Activated CD4-positive, alpha-beta T cell treated with anti-CD3 and anti-CD28 coated beads for 36 hours (primary cell): Measurements from ENCODE around the gene KIAA0930. TPM values are rescaled to one million over a fixed set of nuclear protein-coding genes. Genes with fewer than 3 reads are reported as not detected.
"Not testable (repeated sequence)": the region's sequence is repeated elsewhere in the genome, so short reads cannot be mapped to it uniquely, and the experiment has no call there.

Experiments
- ATAC-seq: fragments of 200-7000 bp; cut with Tn5 transposase; one replicate; pipeline ENCODE4 v1.10.0; 2021; ENCODE audit warnings: mild to moderate bottlenecking, moderate library complexity
- CTCF ChIA-PET: fragments of 350-600 bp; sonication (Branson Sonifier 250); formaldehyde crosslinking; loops from one replicate; lab custom pipeline; 2021; ENCODE audit warnings: antibody characterized with exemption; lab: Charles Lee
- POLR2A ChIA-PET: fragments of 350-600 bp; sonication (Branson Sonifier 250); formaldehyde crosslinking; loops from one replicate; lab custom pipeline; 2021; ENCODE audit warnings: antibody characterized with exemption, inconsistent platforms; lab: Charles Lee
- DNase-seq: peaks from one replicate; pipeline ENCODE4 v3.0.0-alpha.2; 2020
- H3K27ac Mint-ChIP-seq: one replicate; pipeline ENCODE4 v1.8.0; 2021; ENCODE audit warnings: mixed read lengths
- H3K27me3 Mint-ChIP-seq: one replicate; pipeline ENCODE4 v1.8.0; 2021; ENCODE audit warnings: mixed read lengths
- H3K36me3 Mint-ChIP-seq: one replicate; pipeline ENCODE4 v1.8.0; 2021; ENCODE audit warnings: low read depth, mixed read lengths
- H3K4me1 Mint-ChIP-seq: one replicate; pipeline ENCODE4 v1.8.0; 2021; ENCODE audit warnings: mixed read lengths
- H3K4me3 Mint-ChIP-seq: one replicate; pipeline ENCODE4 v1.8.0; 2021; ENCODE audit warnings: mild to moderate bottlenecking, moderate library complexity, mixed read lengths
- H3K9me3 Mint-ChIP-seq: one replicate; pipeline ENCODE4 v1.8.0; 2021; ENCODE audit warnings: low read depth, mixed read lengths
- intact Hi-C, 2 experiments: fragments of 100-400 bp; cut with DNase I in 1 of 2; cut with micrococcal nuclease in 1 of 2; formaldehyde crosslinking; loops; one replicate each; pipeline versions ENCODE4 v1.14.2 to v1.15.1; 2022 to 2024; cut with DNase I, micrococcal nuclease
- total RNA-seq, 2 experiments: library from RNA; stranded (reverse); gene quantifications; one replicate each; pipeline ENCODE4 v1.2.3, GENCODE V29; 2021

Gene KIAA0930
- total RNA-seq, 2 experiments from 2014 or later, result 24.8 to 29.6 TPM

- ATAC-seq, result no peak
- ChIA-PET POLR2A (no interaction called here), CTCF (interaction anchor here (0.6 to 1.2 kb wide), 4 partner anchors 9 to 601 kb away, joined by 3 read pairs; no protein-coding TSS in a partner anchor)
- Mint-ChIP-seq H3K4me3 (no peak overlapping the region), H3K4me1 (peaks cover 2% of the 10 kb centered on the region), H3K27me3 (peaks cover 20% of the 10 kb centered on the region), H3K9me3 (peaks cover 3% of the 10 kb centered on the region), H3K27ac (no peak overlapping the region), H3K36me3 (no peaks in the 10 kb centered on the region)
- no peak for DNase-seq
- intact Hi-C loops, result loop anchor here in 1 of 2 experiments (10.0 kb wide), 1 partner anchor 292 kb away; no protein-coding TSS in a partner anchor
These were observed 21.7 kb upstream of the KIAA0930 start for GRCh38 chr22:45262195-45262930.

GRCh38 chr22:45261407-45262088 lies 20.9 kb upstream of the KIAA0930 start:
- no peak overlapping the region for H3K27ac Mint-ChIP-seq
- no peak overlapping the region for H3K4me3 Mint-ChIP-seq
- intact Hi-C loops, result loop anchor here in 1 of 2 experiments (10.0 kb wide), 1 partner anchor 293 kb away; no protein-coding TSS in a partner anchor
- DNase-seq, result no peak
- H3K4me1 Mint-ChIP-seq, result peaks cover 2% of the 10 kb centered on the region
- ChIA-PET POLR2A (no interaction called here), CTCF (interaction anchor here (0.6 to 1.2 kb wide), 4 partner anchors 8 to 602 kb away, joined by 3 read pairs; no protein-coding TSS in a partner anchor)
- no peaks in the 10 kb centered on the region for H3K36me3 Mint-ChIP-seq
- no peak for ATAC-seq
- peaks cover 16% of the 10 kb centered on the region for H3K27me3 Mint-ChIP-seq
- H3K9me3 Mint-ChIP-seq, result peaks cover 3% of the 10 kb centered on the region

DNA sequence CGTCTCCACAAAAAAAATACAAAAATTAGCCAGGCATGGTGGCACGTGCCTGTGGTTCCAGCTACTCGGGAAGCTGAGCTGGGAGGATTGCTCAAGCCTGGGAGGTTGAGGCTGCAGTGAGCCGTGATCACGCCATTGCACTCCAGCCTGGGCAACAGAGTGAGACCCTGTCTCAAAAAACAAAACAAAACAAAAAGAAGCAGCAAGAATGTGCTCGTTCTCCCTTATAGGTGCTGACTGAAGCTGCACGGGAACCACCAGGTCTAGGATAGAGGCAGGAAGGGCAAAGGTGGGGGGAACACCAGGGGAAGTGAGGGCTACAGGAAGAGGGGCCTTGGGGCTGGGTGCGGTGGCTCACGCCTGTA lies 19.7 kb upstream of the KIAA0930 start:
- intact Hi-C loops, result loop anchor here in 1 of 2 experiments (10.0 kb wide), 1 partner anchor 294 kb away; no protein-coding TSS in a partner anchor
- H3K36me3 Mint-ChIP-seq, POLR2A ChIA-PET, ATAC-seq, CTCF ChIA-PET, H3K27ac Mint-ChIP-seq, DNase-seq, H3K4me1 Mint-ChIP-seq, H3K4me3 Mint-ChIP-seq, H3K9me3 Mint-ChIP-seq: not testable (repeated sequence)
- peaks cover 16% of the 10 kb centered on the region for H3K27me3 Mint-ChIP-seq

GRCh38 chr22:45259754-45260394 lies 19.2 kb upstream of the KIAA0930 start:
- CTCF ChIA-PET, result no interaction called here

DNA sequence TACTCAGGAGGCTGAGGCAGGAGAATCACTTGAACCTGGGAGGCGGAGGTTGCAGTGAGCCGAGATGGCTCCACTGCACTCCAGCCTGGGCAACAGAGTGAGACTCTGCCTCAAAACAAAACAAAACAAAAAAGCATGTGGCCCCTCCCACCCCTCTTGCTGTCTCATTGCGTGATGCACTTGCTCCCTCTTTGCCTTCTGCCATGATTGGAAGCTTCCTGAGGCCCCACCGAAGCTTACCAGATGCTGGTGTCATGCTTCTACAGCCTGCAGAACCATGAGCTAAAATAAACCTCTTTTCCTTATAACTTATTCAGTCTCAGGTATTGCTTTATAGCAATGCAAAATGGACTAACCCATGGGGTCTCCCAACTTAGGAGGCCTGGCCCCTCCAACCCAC lies 17.2 kb upstream of the KIAA0930 start:
- H3K27ac Mint-ChIP-seq, CTCF ChIA-PET, H3K9me3 Mint-ChIP-seq, H3K4me1 Mint-ChIP-seq, H3K36me3 Mint-ChIP-seq, intact Hi-C loops, POLR2A ChIA-PET, H3K27me3 Mint-ChIP-seq, DNase-seq, H3K4me3 Mint-ChIP-seq, ATAC-seq: not testable (repeated sequence)

More at GRCh38 chr22:45259754-45260394, 19.2 kb upstream of the KIAA0930 start:
- no peak for DNase-seq
- H3K27ac Mint-ChIP-seq, result no peak overlapping the region
- intact Hi-C loops, result loop anchor here in 1 of 2 experiments (10.0 kb wide), 1 partner anchor 295 kb away; no protein-coding TSS in a partner anchor
- peaks cover 7% of the 10 kb centered on the region for H3K4me1 Mint-ChIP-seq
- ATAC-seq, result no peak
- no peaks in the 10 kb centered on the region for H3K36me3 Mint-ChIP-seq
- peaks cover 16% of the 10 kb centered on the region for H3K27me3 Mint-ChIP-seq
- H3K9me3 Mint-ChIP-seq, result peaks cover 3% of the 10 kb centered on the region
- POLR2A ChIA-PET, result no interaction called here
- H3K4me3 Mint-ChIP-seq, result no peak overlapping the region

- ATAC-seq (peak; percentile 96), DNase-seq (peak; percentile 53)
- Mint-ChIP-seq H3K9me3 (peaks cover 3% of the 10 kb centered on the region), H3K27me3 (peaks cover 3% of the 10 kb centered on the region), H3K4me1 (peaks cover 9% of the 10 kb centered on the region), H3K4me3 (no peak overlapping the region), H3K27ac (peak overlapping the region; percentile 67), H3K36me3 (no peaks in the 10 kb centered on the region)
- POLR2A ChIA-PET, result interaction anchor here (0.6 kb wide), 1 partner anchor 62 kb away, joined by 3 read pairs; no protein-coding TSS in a partner anchor
- intact Hi-C loops, result no loop called here
- CTCF ChIA-PET, result interaction anchor here (0.5 to 1.8 kb wide), 2 partner anchors 298 to 610 kb away, joined by 4 to 6 read pairs; no protein-coding TSS in a partner anchor
These were observed 14.1 kb upstream of the KIAA0930 start for GRCh38 chr22:45254789-45255278.

GRCh38 chr22:45254388-45254787 lies 13.7 kb upstream of the KIAA0930 start:
- H3K36me3 Mint-ChIP-seq, result no peaks in the 10 kb centered on the region
- peak overlapping the region; percentile 67 for H3K27ac Mint-ChIP-seq
- ChIA-PET POLR2A (no interaction called here), CTCF (interaction anchor here (0.5 kb wide), 1 partner anchor 610 kb away, joined by 4 read pairs; no protein-coding TSS in a partner anchor)
- H3K4me3 Mint-ChIP-seq, result no peak overlapping the region
- no peaks in the 10 kb centered on the region for H3K27me3 Mint-ChIP-seq
- ATAC-seq, result peak; percentile 37
- DNase-seq, result no peak
- peaks cover 9% of the 10 kb centered on the region for H3K4me1 Mint-ChIP-seq
- peaks cover 3% of the 10 kb centered on the region for H3K9me3 Mint-ChIP-seq
- intact Hi-C loops, result no loop called here

- Mint-ChIP-seq H3K27ac (no peak overlapping the region), H3K27me3 (no peaks in the 10 kb centered on the region), H3K4me3 (no peak overlapping the region), H3K36me3 (no peaks in the 10 kb centered on the region), H3K4me1 (peaks cover 9% of the 10 kb centered on the region), H3K9me3 (peaks cover 2% of the 10 kb centered on the region)
- DNase-seq (no peak), ATAC-seq (no peak)
- intact Hi-C loops, result no loop called here
- POLR2A ChIA-PET, result interaction anchor here (0.6 kb wide), 2 partner anchors 17 to 23 kb away, joined by 3 to 4 read pairs; no protein-coding TSS in a partner anchor
- CTCF ChIA-PET, result interaction anchor here (0.6 to 1.1 kb wide), 3 partner anchors 9 to 955 kb away, joined by 3 read pairs; no protein-coding TSS in a partner anchor
These were observed 12.4 kb upstream of the KIAA0930 start for GRCh38 chr22:45253039-45253641.

- Mint-ChIP-seq H3K9me3 (no peaks in the 10 kb centered on the region), H3K4me1 (peaks cover 9% of the 10 kb centered on the region), H3K36me3 (no peaks in the 10 kb centered on the region), H3K27ac (no peak overlapping the region), H3K4me3 (no peak overlapping the region), H3K27me3 (no peaks in the 10 kb centered on the region)
- ChIA-PET CTCF (interaction anchor here (0.7 kb wide), 1 partner anchor 10 kb away, joined by 3 read pairs; no protein-coding TSS in a partner anchor), POLR2A (interaction anchor here (0.6 kb wide), 1 partner anchor 1218 kb away, joined by 4 read pairs; no protein-coding TSS in a partner anchor)
- no peak for ATAC-seq
- intact Hi-C loops, result no loop called here
- no peak for DNase-seq
These were observed 11.1 kb upstream of the KIAA0930 start for GRCh38 chr22:45251825-45252224.

- Mint-ChIP-seq H3K4me3 (no peak overlapping the region), H3K4me1 (no peaks in the 10 kb centered on the region), H3K27ac (no peak overlapping the region), H3K27me3 (no peaks in the 10 kb centered on the region), H3K9me3 (no peaks in the 10 kb centered on the region), H3K36me3 (no peaks in the 10 kb centered on the region)
- ATAC-seq (no peak), DNase-seq (no peak)
- CTCF ChIA-PET, result no interaction called here
- POLR2A ChIA-PET, result no interaction called here
- intact Hi-C loops, result no loop called here
These were observed 8.3 kb upstream of the KIAA0930 start for GRCh38 chr22:45248832-45249561.
